Endothelial cell of umbilical vein (primary cell): ENCODE data around the gene ZFPM1. TPM values are rescaled to one million over a fixed set of nuclear protein-coding genes. Genes with fewer than 3 reads are reported as not detected.
A peak's percentile ranks its signal among the peaks of the same experiment; 100 is the strongest.

Source experiments
- BruUV-seq: library from RNA; stranded (reverse); fragments of 400-500 nt; replicated peaks from 2 replicates; lab custom pipeline; 2021; lab: Mats Ljungman, UMichigan
- CTCF ChIA-PET: fragments of 300-600, 350-600 bp; sonication (Branson Sonifier 250); formaldehyde crosslinking; loops from one replicate; lab custom pipeline; 2021; ENCODE audit warnings: antibody characterized with exemption, inconsistent platforms; lab: Charles Lee
- POLR2A ChIA-PET: fragments of 300-600, 350-600 bp; sonication (Branson Sonifier 250); formaldehyde crosslinking; loops from one replicate; lab custom pipeline; 2021; ENCODE audit warnings: antibody characterized with exemption, inconsistent platforms; lab: Charles Lee
- DNase-seq: peaks from one replicate; pipeline ENCODE4 v3.0.0-alpha.2; 2011; ENCODE audit warnings: low read depth, low spot score
- FAIRE-seq: peaks from 2 replicates; lab custom pipeline; 2011; peaks lifted over from hg19 to GRCh38; lab: Jason Lieb, UNC
- H2AFZ ChIP-seq: 2 replicates; pipeline ENCODE4 v1.6.0; 2012; ENCODE audit warnings: low read depth, low read length, control low read depth, inconsistent platforms
- H3K27ac ChIP-seq: 2 replicates; pipeline ENCODE4 v1.5.1; 2011; ENCODE audit warnings: low read depth, mild to moderate bottlenecking, control low read depth, low read length, moderate library complexity; ENCODE audit not compliant: insufficient read depth
- H3K27me3 ChIP-seq, 2 experiments: 2 replicates each; pipeline versions ENCODE4 v1.6.0 to v1.6.1; 2011; ENCODE audit warnings: low read length in 2 of 2, mixed read lengths in 1 of 2; ENCODE audit not compliant: control insufficient read depth in 2 of 2, insufficient read depth in 2 of 2
- H3K36me3 ChIP-seq, 2 experiments: 2 replicates in 1 of 2; 3 replicates in 1 of 2; pipeline ENCODE4 v1.5.1; 2011; ENCODE audit warnings: low read length in 2 of 2, mild to moderate bottlenecking in 1 of 2, moderate library complexity in 1 of 2; ENCODE audit not compliant: control insufficient read depth in 2 of 2, insufficient read depth in 2 of 2; ENCODE audit errors: extremely low read depth in 1 of 2
- H3K4me1 ChIP-seq: 3 replicates; pipeline ENCODE4 v1.5.1; 2011; ENCODE audit warnings: mild to moderate bottlenecking, low read length; ENCODE audit not compliant: control insufficient read depth, insufficient read depth; ENCODE audit errors: extremely low read depth
- H3K4me2 ChIP-seq: 2 replicates; pipeline ENCODE4 v1.6.1; 2011; ENCODE audit warnings: low read length, control low read depth, mixed read lengths; ENCODE audit not compliant: insufficient read depth
- H3K4me3 ChIP-seq, 3 experiments: fragments of 200-600 bp in 1 of 3; sonication (generic), shearing (Covaris generic) in 1 of 3; replicated peaks in 1 of 3; 2 replicates each; pipeline ENCODE4 v1.5.1; 2011 to 2016; ENCODE audit warnings: control low read depth in 3 of 3, low read length in 3 of 3, mild to moderate bottlenecking in 2 of 3, inconsistent platforms in 1 of 3, low read depth in 1 of 3, moderate library complexity in 1 of 3; ENCODE audit not compliant: insufficient read depth in 1 of 3
- H3K79me2 ChIP-seq: 2 replicates; pipeline ENCODE4 v1.6.0; 2012; ENCODE audit warnings: low read length, inconsistent platforms; ENCODE audit not compliant: control insufficient read depth, insufficient read depth
- H3K9ac ChIP-seq: replicated peaks from 2 replicates; pipeline ENCODE3; 2011; ENCODE audit warnings: low read length, control low read depth; ENCODE audit not compliant: insufficient read depth; ENCODE audit errors: extremely low read depth
- H3K9me1 ChIP-seq: replicated peaks from 3 replicates; pipeline ENCODE4 v1.6.0; 2011; ENCODE audit warnings: mild to moderate bottlenecking, low read length; ENCODE audit not compliant: control insufficient read depth, insufficient read depth; ENCODE audit errors: extremely low read depth
- H3K9me3 ChIP-seq: replicated peaks from 2 replicates; pipeline ENCODE4 v1.5.1; 2012; ENCODE audit warnings: low read length, inconsistent platforms; ENCODE audit not compliant: control insufficient read depth, insufficient read depth
- H4K20me1 ChIP-seq: replicated peaks from 2 replicates; pipeline ENCODE3; 2011; ENCODE audit warnings: mild to moderate bottlenecking, low read length; ENCODE audit not compliant: control insufficient read depth, insufficient read depth; ENCODE audit errors: extremely low read depth
- EZH2 ChIP-seq: IDR thresholded peaks from 2 replicates; pipeline ENCODE4 v1.6.1; 2012; ENCODE audit warnings: borderline replicate concordance, low read depth, mild to moderate bottlenecking, moderate library complexity, low read length, inconsistent platforms; ENCODE audit not compliant: severe bottlenecking
- FOS ChIP-seq: IDR thresholded peaks from 2 replicates; pipeline ENCODE4 v1.6.1; 2011; ENCODE audit warnings: mild to moderate bottlenecking, low read length, moderate library complexity, borderline replicate concordance; ENCODE audit not compliant: insufficient read depth
- GATA2 ChIP-seq: IDR thresholded peaks from 2 replicates; pipeline ENCODE4 v1.7.0; 2011; ENCODE audit warnings: low read depth, mild to moderate bottlenecking, moderate library complexity, mixed read lengths, low read length; ENCODE audit not compliant: insufficient read length, insufficient read depth
- JUN ChIP-seq: IDR thresholded peaks from 2 replicates; pipeline ENCODE4 v1.6.1; 2011; ENCODE audit warnings: borderline replicate concordance, low read depth; ENCODE audit not compliant: insufficient read length, insufficient read depth
- MYC ChIP-seq: IDR thresholded peaks from one replicate; pipeline ENCODE4 v1.6.1; 2011; ENCODE audit warnings: mild to moderate bottlenecking, low read depth, low read length
- POLR2A ChIP-seq: IDR thresholded peaks from 2 replicates; pipeline ENCODE4 v1.6.1; 2012; ENCODE audit warnings: low read depth, mild to moderate bottlenecking, control low read depth, low read length
- POLR2AphosphoS5 ChIP-seq: IDR thresholded peaks from 2 replicates; pipeline ENCODE4 v1.6.1; 2012; ENCODE audit warnings: low read depth, mild to moderate bottlenecking, control low read depth, low read length, moderate library complexity; ENCODE audit not compliant: insufficient read depth
- dilution Hi-C: fragments of 300-500 bp; cut with MboI; formaldehyde crosslinking; loops from one replicate; pipeline ENCODE4 v1.15.0; 2019; ENCODE audit warnings: low sequenced_read_pairs; ENCODE audit not compliant: extremely low pct_ligation_motif_present
- intact Hi-C: fragments of 100-400 bp; cut with micrococcal nuclease; formaldehyde crosslinking; loops from one replicate; pipeline ENCODE4 v1.10.0; 2022
- polyA plus RNA-seq, 4 experiments: library from polyadenylated mRNA; depleted of rRNA in 3 of 4; stranded (reverse) in 3 of 4; unstranded in 1 of 4; fragments of >200 nt; gene quantifications; 2 replicates each; pipeline versions ENCODE4 v1.2.1 to v1.2.3, GENCODE V29; 2011 to 2012; ENCODE audit warnings: missing spikeins in 1 of 4
- total RNA-seq: library from RNA; stranded (reverse); gene quantifications from 2 replicates; pipeline ENCODE4 v1.2.3, GENCODE V29; 2021
- TF ChIP-seq, protein P1 (sequence below), 2 donors: IDR thresholded peaks; 1 replicate in 1 of 2; 2 replicates in 1 of 2; pipeline ENCODE4 v1.5.1; 2011; ENCODE audit warnings: low read length in 2 of 2, mild to moderate bottlenecking in 2 of 2, moderate library complexity in 2 of 2, control low read depth in 1 of 2, inconsistent platforms in 1 of 2, low read depth in 1 of 2; ENCODE audit not compliant: insufficient read depth in 1 of 2; ENCODE audit errors: extremely low read depth in 1 of 2
- TF ChIP-seq, protein P2 (sequence below): IDR thresholded peaks from 2 replicates; pipeline ENCODE4 v1.6.1; 2011; ENCODE audit not compliant: insufficient read depth, insufficient read length

Gene ZFPM1
- total and polyA plus RNA-seq, 2 donors (not counting 3 experiments of a cell fraction or from before 2014, with no cell fraction given) = 0.37 to 7.5 TPM

DNA sequence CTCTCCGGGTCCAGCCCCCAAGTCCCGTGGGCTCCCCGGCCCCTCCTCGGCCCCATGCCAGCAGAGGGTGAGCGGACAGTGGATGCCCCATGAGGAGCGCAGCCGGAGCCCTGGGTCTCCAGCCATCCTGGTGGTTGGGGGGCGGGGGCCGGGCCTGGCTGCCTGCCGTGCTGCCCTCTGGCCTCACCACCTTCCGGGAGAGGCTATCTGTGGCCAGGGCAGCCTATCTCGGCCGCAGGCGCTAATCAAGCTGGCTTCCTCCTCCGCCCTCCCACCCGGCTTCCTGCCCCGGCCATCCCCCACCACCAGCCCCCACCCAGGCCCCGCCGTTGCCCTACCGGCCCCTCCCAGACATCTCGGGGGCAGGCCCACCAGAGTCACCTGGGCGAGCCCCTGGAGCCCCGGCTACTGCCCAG, 46.8 kb downstream of the ZFPM1 start:
- FAIRE-seq = peak; percentile 70

More for the DNA sequence above, 46.8 kb downstream of the ZFPM1 start:
- no peaks in the 10 kb centered on the region for H3K27me3 ChIP-seq
- H3K9me3 ChIP-seq = no peaks in the 10 kb centered on the region
- peak; percentile 13 for TF ChIP-seq GATA2
- peak; percentile 71 for TF ChIP-seq POLR2AphosphoS5
- TF ChIP-seq, protein P1, sequence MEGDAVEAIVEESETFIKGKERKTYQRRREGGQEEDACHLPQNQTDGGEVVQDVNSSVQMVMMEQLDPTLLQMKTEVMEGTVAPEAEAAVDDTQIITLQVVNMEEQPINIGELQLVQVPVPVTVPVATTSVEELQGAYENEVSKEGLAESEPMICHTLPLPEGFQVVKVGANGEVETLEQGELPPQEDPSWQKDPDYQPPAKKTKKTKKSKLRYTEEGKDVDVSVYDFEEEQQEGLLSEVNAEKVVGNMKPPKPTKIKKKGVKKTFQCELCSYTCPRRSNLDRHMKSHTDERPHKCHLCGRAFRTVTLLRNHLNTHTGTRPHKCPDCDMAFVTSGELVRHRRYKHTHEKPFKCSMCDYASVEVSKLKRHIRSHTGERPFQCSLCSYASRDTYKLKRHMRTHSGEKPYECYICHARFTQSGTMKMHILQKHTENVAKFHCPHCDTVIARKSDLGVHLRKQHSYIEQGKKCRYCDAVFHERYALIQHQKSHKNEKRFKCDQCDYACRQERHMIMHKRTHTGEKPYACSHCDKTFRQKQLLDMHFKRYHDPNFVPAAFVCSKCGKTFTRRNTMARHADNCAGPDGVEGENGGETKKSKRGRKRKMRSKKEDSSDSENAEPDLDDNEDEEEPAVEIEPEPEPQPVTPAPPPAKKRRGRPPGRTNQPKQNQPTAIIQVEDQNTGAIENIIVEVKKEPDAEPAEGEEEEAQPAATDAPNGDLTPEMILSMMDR (IDR thresholded peaks at IDR 0.05; ENCODE audit: extremely low read depth in 1 of 2, insufficient read depth in 1 of 2, low read depth in 1 of 2, low read length in 2 of 2) = no peak
- no peak for TF ChIP-seq POLR2A
- TF ChIP-seq JUN = no peak
- no peak for TF ChIP-seq EZH2
- TF ChIP-seq, protein P2, sequence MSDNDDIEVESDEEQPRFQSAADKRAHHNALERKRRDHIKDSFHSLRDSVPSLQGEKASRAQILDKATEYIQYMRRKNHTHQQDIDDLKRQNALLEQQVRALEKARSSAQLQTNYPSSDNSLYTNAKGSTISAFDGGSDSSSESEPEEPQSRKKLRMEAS = no peak
- no peak for TF ChIP-seq FOS
- no peak for TF ChIP-seq MYC
- H2AFZ ChIP-seq = no peak overlapping the region
- CTCF ChIA-PET = interaction anchor here (0.7 to 1.2 kb wide), 4 partner anchors 11 to 62 kb away, joined by 3 to 4 read pairs (median 4); partner anchors contain the start of gene ZFPM1
- H3K4me3 ChIP-seq = no peak overlapping the region
- POLR2A ChIA-PET = no interaction called here
- no peaks in the 10 kb centered on the region for H3K79me2 ChIP-seq
- BruUV-seq = no TSS peak
- intact Hi-C loops (loop anchor here (5.0 kb wide), 1 partner anchor 43 kb away; no protein-coding TSS in a partner anchor), dilution Hi-C loops (no loop called here)
- DNase-seq = peak; percentile 25
- no peaks in the 10 kb centered on the region for H3K36me3 ChIP-seq
- peaks cover 17% of the 10 kb centered on the region for H3K4me1 ChIP-seq
- no peaks in the 10 kb centered on the region for H3K9me1 ChIP-seq
- H4K20me1 ChIP-seq = no peaks in the 10 kb centered on the region
- H3K9ac ChIP-seq = no peak overlapping the region
- H3K27ac ChIP-seq = no peak overlapping the region
- H3K4me2 ChIP-seq = peak overlapping the region; percentile 28
